ENCODE data around the gene GALNTL6.

DNA sequence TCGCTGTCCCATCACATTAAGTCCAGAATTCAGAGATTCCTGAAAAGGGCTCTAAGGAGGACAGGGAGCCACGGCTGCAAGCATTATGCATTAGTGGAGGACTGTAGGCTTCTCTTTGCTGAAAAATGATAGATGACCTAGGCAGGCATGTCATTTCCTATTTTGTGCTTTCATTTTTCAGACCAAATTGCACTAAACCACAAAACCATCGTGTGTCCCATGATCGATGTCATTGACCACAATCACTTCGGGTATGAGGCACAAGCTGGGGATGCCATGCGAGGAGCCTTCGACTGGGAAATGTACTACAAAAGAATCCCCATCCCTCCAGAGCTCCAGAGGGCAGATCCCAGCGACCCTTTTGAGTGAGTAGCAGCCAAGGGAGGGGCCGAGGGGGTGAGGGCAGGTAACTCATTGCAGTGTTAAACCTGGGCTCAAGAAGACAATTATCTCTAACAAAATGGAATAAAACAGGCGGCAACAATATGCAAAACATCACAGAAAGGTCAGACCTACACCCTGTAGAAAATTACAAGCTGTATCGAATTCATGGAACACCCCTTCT, 1000.2 kb downstream of the GALNTL6 start:
- TF ChIP-seq, protein P1, sequence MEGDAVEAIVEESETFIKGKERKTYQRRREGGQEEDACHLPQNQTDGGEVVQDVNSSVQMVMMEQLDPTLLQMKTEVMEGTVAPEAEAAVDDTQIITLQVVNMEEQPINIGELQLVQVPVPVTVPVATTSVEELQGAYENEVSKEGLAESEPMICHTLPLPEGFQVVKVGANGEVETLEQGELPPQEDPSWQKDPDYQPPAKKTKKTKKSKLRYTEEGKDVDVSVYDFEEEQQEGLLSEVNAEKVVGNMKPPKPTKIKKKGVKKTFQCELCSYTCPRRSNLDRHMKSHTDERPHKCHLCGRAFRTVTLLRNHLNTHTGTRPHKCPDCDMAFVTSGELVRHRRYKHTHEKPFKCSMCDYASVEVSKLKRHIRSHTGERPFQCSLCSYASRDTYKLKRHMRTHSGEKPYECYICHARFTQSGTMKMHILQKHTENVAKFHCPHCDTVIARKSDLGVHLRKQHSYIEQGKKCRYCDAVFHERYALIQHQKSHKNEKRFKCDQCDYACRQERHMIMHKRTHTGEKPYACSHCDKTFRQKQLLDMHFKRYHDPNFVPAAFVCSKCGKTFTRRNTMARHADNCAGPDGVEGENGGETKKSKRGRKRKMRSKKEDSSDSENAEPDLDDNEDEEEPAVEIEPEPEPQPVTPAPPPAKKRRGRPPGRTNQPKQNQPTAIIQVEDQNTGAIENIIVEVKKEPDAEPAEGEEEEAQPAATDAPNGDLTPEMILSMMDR (IDR thresholded peaks at IDR 0.05) = no peak
- no peak for TF ChIP-seq POLR2A (IDR thresholded peaks at IDR 0.05)

All from lower leg skin (tissue), 3 donors.